GM23338 (cell line): ENCODE measurements around the gene SEL1L2. TPM values are rescaled to one million over a fixed set of nuclear protein-coding genes. Genes with fewer than 3 reads are reported as not detected.

Experiments
- ATAC-seq: fragments of 200-7000 bp; cut with Tn5 transposase; 3 replicates; pipeline ENCODE4 v1.9.1; 2020
- DNase-seq: peaks from one replicate; pipeline ENCODE4 v3.0.0-alpha.2; 2015; ENCODE audit warnings: low spot score
- H2AFZ ChIP-seq: fragments of 200-600 bp; sonication (generic); 2 replicates; pipeline ENCODE4 v1.8.0; 2016; ENCODE audit warnings: antibody characterized with exemption, mild to moderate bottlenecking, moderate library complexity
- H3F3A ChIP-seq: fragments of 200-600 bp; sonication (generic); replicated peaks from 2 replicates; pipeline ENCODE4 v1.8.0; 2017; ENCODE audit warnings: antibody characterized with exemption, mixed run types, low read depth
- H3K27ac ChIP-seq: fragments of 200-600 bp; sonication (generic); 2 replicates; pipeline ENCODE4 v1.6.1; 2016; ENCODE audit warnings: low read depth
- H3K27me3 ChIP-seq: fragments of 200-600 bp; sonication (generic); 2 replicates; pipeline ENCODE4 v1.8.0; 2016; ENCODE audit warnings: mild to moderate bottlenecking, mixed run types, moderate library complexity; ENCODE audit not compliant: insufficient read depth
- H3K36me3 ChIP-seq: fragments of 200-600 bp; sonication (generic); 2 replicates; pipeline ENCODE4 v1.8.0; 2016; ENCODE audit warnings: mild to moderate bottlenecking; ENCODE audit not compliant: insufficient read depth
- H3K4me1 ChIP-seq: fragments of 200-600 bp; sonication (generic); 2 replicates; pipeline ENCODE4 v1.8.0; 2016; ENCODE audit warnings: mild to moderate bottlenecking, moderate library complexity; ENCODE audit not compliant: insufficient read depth
- H3K4me2 ChIP-seq: fragments of 200-600 bp; sonication (generic); 2 replicates; pipeline ENCODE4 v1.7.1; 2017; ENCODE audit warnings: mixed run types
- H3K4me3 ChIP-seq: fragments of 200-600 bp; sonication (generic); 2 replicates; pipeline ENCODE4 v1.6.1; 2016; ENCODE audit warnings: mixed run types
- H3K79me2 ChIP-seq: fragments of 200-600 bp; sonication (generic); replicated peaks from 2 replicates; pipeline ENCODE4 v1.8.0; 2017; ENCODE audit warnings: mild to moderate bottlenecking; ENCODE audit not compliant: insufficient read depth
- H3K9me2 ChIP-seq: fragments of 200-600 bp; sonication (generic); 2 replicates; pipeline ENCODE4 v1.8.0; 2017; ENCODE audit not compliant: insufficient read depth
- H4K20me1 ChIP-seq: fragments of 200-600 bp; sonication (generic); replicated peaks from 2 replicates; pipeline ENCODE4 v1.8.0; 2017; ENCODE audit warnings: mild to moderate bottlenecking; ENCODE audit not compliant: insufficient read depth
- H3K27ac Mint-ChIP-seq: 2 replicates; pipeline ENCODE4 v1.8.0; 2020; ENCODE audit warnings: inconsistent platforms, mild to moderate bottlenecking, moderate library complexity, mixed read lengths
- H3K27me3 Mint-ChIP-seq: 3 replicates; pipeline ENCODE4 v1.8.0; 2022; ENCODE audit warnings: low read depth, mild to moderate bottlenecking, moderate library complexity, mixed read lengths, inconsistent platforms; ENCODE audit not compliant: insufficient read depth, poor library complexity
- H3K36me3 Mint-ChIP-seq: 3 replicates; pipeline ENCODE4 v1.8.0; 2021; ENCODE audit warnings: low read depth, mild to moderate bottlenecking, inconsistent platforms, moderate library complexity, mixed read lengths
- H3K4me1 Mint-ChIP-seq: 3 replicates; pipeline ENCODE4 v1.8.0; 2020; ENCODE audit warnings: mild to moderate bottlenecking, inconsistent platforms, mixed read lengths
- H3K4me3 Mint-ChIP-seq: 3 replicates; pipeline ENCODE4 v1.8.0; 2021; ENCODE audit warnings: moderate library complexity, mild to moderate bottlenecking, inconsistent platforms, mixed read lengths
- H3K9me3 Mint-ChIP-seq: 3 replicates; pipeline ENCODE4 v1.8.0; 2020; ENCODE audit warnings: moderate library complexity, mild to moderate bottlenecking, inconsistent platforms, mixed read lengths
- JUNB ChIP-seq: IDR thresholded peaks from one replicate; pipeline ENCODE4 v1.6.1; 2016; ENCODE audit warnings: antibody characterized with exemption; ENCODE audit not compliant: unreplicated experiment
- NANOG ChIP-seq: IDR thresholded peaks from 2 replicates; pipeline ENCODE4 v1.6.1; 2016; ENCODE audit warnings: antibody characterized with exemption, borderline replicate concordance
- STAT1 ChIP-seq: IDR thresholded peaks from one replicate; pipeline ENCODE4 v1.6.1; 2016; ENCODE audit warnings: antibody characterized with exemption; ENCODE audit not compliant: unreplicated experiment
- ZNF114 ChIP-seq: fragments of 250-450 bp; sonication (Bioruptor Pico); IDR thresholded peaks from 2 replicates; pipeline ENCODE4 v1.5.0; 2020; ENCODE audit warnings: mild to moderate bottlenecking, moderate library complexity
- polyA plus RNA-seq: library from polyadenylated mRNA; unstranded; fragments of >200 nt; fragmentation: Nextera tagmentation; extraction: Ambion mirVana; gene quantifications from 2 replicates; pipeline ENCODE4 v1.2.1, GENCODE V29; 2016
- total RNA-seq: library from RNA; depleted of rRNA; stranded (reverse); fragments of >200 nt; shearing (Covaris generic); gene quantifications from 2 replicates; pipeline ENCODE4 v1.2.3, GENCODE V29; 2014
- TF ChIP-seq, protein P1 (sequence below): IDR thresholded peaks from 2 replicates; pipeline ENCODE4 v1.6.1; 2016; ENCODE audit warnings: antibody characterized with exemption
- TF ChIP-seq, protein P2 (sequence below): fragments of 250-450 bp; sonication (Bioruptor Pico); IDR thresholded peaks from 2 replicates; pipeline ENCODE4 v1.5.0; 2020; ENCODE audit warnings: mild to moderate bottlenecking, moderate library complexity

Gene SEL1L2
- total and polyA plus RNA-seq, 2 experiments from 2014 or later = not detected

DNA sequence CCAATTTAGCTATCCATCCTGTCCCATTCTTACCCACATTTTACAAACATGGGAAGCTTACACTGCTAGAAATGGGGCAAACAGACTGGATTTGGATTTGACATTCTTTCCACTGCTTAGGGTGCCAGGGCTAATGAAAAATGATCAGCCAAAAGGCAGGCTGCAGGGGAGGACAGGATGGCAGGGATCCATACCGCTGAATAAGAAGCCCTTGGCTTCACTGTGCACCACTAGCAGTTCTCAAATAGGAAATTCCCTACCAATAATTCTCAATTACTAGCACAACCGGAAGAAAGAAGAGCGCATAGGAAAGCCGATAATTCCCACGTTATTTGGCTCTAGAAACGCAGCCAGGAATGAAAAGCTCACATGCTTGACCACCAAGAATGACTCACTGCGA, 132.5 kb downstream of the SEL1L2 start:
- H3F3A ChIP-seq = no peaks in the 10 kb centered on the region
- H3K27me3 Mint-ChIP-seq = no peaks in the 10 kb centered on the region
- no peaks in the 10 kb centered on the region for H3K4me1 ChIP-seq
- H3K36me3 Mint-ChIP-seq = no peaks in the 10 kb centered on the region
- H3K4me1 Mint-ChIP-seq = no peaks in the 10 kb centered on the region; the same call in 1 of the 3 replicates
- no peak overlapping the region for H3K27ac Mint-ChIP-seq
- ATAC-seq (no peak), DNase-seq (no peak)
- H3K4me3 ChIP-seq = no peak overlapping the region
- H3K9me3 Mint-ChIP-seq = no peaks in the 10 kb centered on the region
- no peak overlapping the region for H3K27ac ChIP-seq
- H4K20me1 ChIP-seq = no peaks in the 10 kb centered on the region
- H2AFZ ChIP-seq = no peak overlapping the region
- H3K4me3 Mint-ChIP-seq = no peak overlapping the region
- peaks cover 16% of the 10 kb centered on the region for H3K9me2 ChIP-seq
- H3K79me2 ChIP-seq = no peaks in the 10 kb centered on the region
- no peaks in the 10 kb centered on the region for H3K27me3 ChIP-seq
- no peak overlapping the region for H3K4me2 ChIP-seq
- no peaks in the 10 kb centered on the region for H3K36me3 ChIP-seq
- TF ChIP-seq JUNB = no peak
- TF ChIP-seq, protein P1, sequence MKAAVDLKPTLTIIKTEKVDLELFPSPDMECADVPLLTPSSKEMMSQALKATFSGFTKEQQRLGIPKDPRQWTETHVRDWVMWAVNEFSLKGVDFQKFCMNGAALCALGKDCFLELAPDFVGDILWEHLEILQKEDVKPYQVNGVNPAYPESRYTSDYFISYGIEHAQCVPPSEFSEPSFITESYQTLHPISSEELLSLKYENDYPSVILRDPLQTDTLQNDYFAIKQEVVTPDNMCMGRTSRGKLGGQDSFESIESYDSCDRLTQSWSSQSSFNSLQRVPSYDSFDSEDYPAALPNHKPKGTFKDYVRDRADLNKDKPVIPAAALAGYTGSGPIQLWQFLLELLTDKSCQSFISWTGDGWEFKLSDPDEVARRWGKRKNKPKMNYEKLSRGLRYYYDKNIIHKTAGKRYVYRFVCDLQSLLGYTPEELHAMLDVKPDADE = no peak
- TF ChIP-seq, protein P2, sequence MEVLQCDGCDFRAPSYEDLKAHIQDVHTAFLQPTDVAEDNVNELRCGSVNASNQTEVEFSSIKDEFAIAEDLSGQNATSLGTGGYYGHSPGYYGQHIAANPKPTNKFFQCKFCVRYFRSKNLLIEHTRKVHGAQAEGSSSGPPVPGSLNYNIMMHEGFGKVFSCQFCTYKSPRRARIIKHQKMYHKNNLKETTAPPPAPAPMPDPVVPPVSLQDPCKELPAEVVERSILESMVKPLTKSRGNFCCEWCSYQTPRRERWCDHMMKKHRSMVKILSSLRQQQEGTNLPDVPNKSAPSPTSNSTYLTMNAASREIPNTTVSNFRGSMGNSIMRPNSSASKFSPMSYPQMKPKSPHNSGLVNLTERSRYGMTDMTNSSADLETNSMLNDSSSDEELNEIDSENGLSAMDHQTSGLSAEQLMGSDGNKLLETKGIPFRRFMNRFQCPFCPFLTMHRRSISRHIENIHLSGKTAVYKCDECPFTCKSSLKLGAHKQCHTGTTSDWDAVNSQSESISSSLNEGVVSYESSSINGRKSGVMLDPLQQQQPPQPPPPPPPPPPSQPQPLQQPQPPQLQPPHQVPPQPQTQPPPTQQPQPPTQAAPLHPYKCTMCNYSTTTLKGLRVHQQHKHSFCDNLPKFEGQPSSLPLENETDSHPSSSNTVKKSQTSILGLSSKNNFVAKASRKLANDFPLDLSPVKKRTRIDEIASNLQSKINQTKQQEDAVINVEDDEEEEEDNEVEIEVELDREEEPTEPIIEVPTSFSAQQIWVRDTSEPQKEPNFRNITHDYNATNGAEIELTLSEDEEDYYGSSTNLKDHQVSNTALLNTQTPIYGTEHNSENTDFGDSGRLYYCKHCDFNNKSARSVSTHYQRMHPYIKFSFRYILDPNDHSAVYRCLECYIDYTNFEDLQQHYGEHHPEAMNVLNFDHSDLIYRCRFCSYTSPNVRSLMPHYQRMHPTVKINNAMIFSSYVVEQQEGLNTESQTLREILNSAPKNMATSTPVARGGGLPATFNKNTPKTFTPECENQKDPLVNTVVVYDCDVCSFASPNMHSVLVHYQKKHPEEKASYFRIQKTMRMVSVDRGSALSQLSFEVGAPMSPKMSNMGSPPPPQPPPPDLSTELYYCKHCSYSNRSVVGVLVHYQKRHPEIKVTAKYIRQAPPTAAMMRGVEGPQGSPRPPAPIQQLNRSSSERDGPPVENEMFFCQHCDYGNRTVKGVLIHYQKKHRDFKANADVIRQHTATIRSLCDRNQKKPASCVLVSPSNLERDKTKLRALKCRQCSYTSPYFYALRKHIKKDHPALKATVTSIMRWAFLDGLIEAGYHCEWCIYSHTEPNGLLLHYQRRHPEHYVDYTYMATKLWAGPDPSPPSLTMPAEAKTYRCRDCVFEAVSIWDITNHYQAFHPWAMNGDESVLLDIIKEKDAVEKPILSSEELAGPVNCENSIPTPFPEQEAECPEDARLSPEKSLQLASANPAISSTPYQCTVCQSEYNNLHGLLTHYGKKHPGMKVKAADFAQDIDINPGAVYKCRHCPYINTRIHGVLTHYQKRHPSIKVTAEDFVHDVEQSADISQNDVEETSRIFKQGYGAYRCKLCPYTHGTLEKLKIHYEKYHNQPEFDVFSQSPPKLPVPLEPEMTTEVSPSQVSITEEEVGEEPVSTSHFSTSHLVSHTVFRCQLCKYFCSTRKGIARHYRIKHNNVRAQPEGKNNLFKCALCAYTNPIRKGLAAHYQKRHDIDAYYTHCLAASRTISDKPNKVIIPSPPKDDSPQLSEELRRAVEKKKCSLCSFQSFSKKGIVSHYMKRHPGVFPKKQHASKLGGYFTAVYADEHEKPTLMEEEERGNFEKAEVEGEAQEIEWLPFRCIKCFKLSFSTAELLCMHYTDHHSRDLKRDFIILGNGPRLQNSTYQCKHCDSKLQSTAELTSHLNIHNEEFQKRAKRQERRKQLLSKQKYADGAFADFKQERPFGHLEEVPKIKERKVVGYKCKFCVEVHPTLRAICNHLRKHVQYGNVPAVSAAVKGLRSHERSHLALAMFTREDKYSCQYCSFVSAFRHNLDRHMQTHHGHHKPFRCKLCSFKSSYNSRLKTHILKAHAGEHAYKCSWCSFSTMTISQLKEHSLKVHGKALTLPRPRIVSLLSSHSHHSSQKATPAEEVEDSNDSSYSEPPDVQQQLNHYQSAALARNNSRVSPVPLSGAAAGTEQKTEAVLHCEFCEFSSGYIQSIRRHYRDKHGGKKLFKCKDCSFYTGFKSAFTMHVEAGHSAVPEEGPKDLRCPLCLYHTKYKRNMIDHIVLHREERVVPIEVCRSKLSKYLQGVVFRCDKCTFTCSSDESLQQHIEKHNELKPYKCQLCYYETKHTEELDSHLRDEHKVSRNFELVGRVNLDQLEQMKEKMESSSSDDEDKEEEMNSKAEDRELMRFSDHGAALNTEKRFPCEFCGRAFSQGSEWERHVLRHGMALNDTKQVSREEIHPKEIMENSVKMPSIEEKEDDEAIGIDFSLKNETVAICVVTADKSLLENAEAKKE = no peak
- TF ChIP-seq STAT1 = no peak
- TF ChIP-seq NANOG = no peak
- TF ChIP-seq ZNF114 (CRISPR knock-in tag) = no peak

DNA sequence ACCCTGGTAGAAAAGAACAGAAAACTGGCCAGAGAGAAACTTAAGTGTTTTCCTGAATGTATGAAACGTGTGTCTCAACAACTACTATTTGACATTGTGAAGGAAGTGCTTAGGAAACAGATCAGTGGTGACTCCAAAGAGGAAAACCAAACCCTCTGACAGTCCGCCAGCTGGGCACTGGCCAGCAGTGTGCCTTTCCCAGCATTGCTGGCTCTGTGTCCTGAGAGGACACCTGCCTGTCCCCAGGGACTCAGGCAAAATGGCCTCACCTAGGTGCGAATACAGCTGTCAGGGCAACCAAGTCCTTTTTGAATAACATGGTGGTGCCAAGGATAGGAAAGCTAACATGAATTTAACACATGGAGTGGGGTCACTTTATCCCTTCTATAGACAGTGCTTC, 133.1 kb downstream of the SEL1L2 start:
- H3K36me3 Mint-ChIP-seq = no peaks in the 10 kb centered on the region
- no peak for ATAC-seq
- no peaks in the 10 kb centered on the region for H3K27me3 Mint-ChIP-seq
- Histone ChIP-seq H3K4me1 (no peaks in the 10 kb centered on the region), H3K36me3 (no peaks in the 10 kb centered on the region), H4K20me1 (no peaks in the 10 kb centered on the region), H3K27ac (no peak overlapping the region), H3F3A (no peaks in the 10 kb centered on the region), H3K4me3 (no peak overlapping the region), H3K9me2 (peaks cover 14% of the 10 kb centered on the region; the same call in 1 of the 2 replicates), H3K4me2 (no peak overlapping the region), H3K79me2 (no peaks in the 10 kb centered on the region), H2AFZ (no peak overlapping the region), H3K27me3 (no peaks in the 10 kb centered on the region)
- H3K27ac Mint-ChIP-seq = no peak overlapping the region
- no peaks in the 10 kb centered on the region; the same call in 1 of the 3 replicates for H3K4me1 Mint-ChIP-seq
- no peaks in the 10 kb centered on the region for H3K9me3 Mint-ChIP-seq
- no peak for DNase-seq
- H3K4me3 Mint-ChIP-seq = no peak overlapping the region
- TF ChIP-seq STAT1 = no peak
- TF ChIP-seq, protein P2 = no peak
